CD4-positive, CD25-positive, alpha-beta regulatory T cell (primary cell): ENCODE measurements around the gene MFSD2A. TPM values are rescaled to one million over a fixed set of nuclear protein-coding genes. Genes with fewer than 3 reads are reported as not detected.
"Not testable (repeated sequence)": the region's sequence is repeated elsewhere in the genome, so short reads cannot be mapped to it uniquely, and the experiment has no call there.

Experiments used
- ATAC-seq, 2 donors: fragments of 150-1000 bp; cut with Tn5 transposase; one replicate each; pipeline ENCODE4 v1.10.0; 2021; ENCODE audit warnings: low read depth in 2 of 2, moderate number of reproducible peaks in 2 of 2, moderate library complexity in 1 of 2
- DNase-seq, 3 donors: peaks; one replicate each; pipeline versions ENCODE4 v3.0.0 to v3.0.0-alpha.2; 2012 to 2022; ENCODE audit warnings: mixed read lengths in 1 of 3
- H3K27ac ChIP-seq: one replicate; pipeline ENCODE4 v1.7.0; 2013; ENCODE audit warnings: mild to moderate bottlenecking, low read length; ENCODE audit not compliant: insufficient read depth, poor library complexity, severe bottlenecking
- H3K27me3 ChIP-seq: one replicate; pipeline ENCODE4 v1.7.0; 2013; ENCODE audit warnings: low read length; ENCODE audit not compliant: control insufficient read depth, insufficient read depth
- H3K36me3 ChIP-seq: one replicate; pipeline ENCODE4 v1.7.0; 2013; ENCODE audit warnings: mild to moderate bottlenecking, low read length, moderate library complexity; ENCODE audit not compliant: control insufficient read depth, insufficient read depth
- H3K4me1 ChIP-seq: 2 replicates; pipeline ENCODE4 v1.7.0; 2013; ENCODE audit warnings: mild to moderate bottlenecking, low read length; ENCODE audit not compliant: insufficient read depth, control insufficient read depth, poor library complexity, severe bottlenecking
- H3K4me3 ChIP-seq: one replicate; pipeline ENCODE4 v1.7.0; 2013; ENCODE audit warnings: low read depth, mild to moderate bottlenecking, low read length, moderate library complexity
- H3K9me3 ChIP-seq, 2 experiments: 1 replicate in 1 of 2; 2 replicates in 1 of 2; pipeline ENCODE4 v1.7.0; 2013; ENCODE audit warnings: low read length in 2 of 2, mild to moderate bottlenecking in 1 of 2, moderate library complexity in 1 of 2; ENCODE audit not compliant: control insufficient read depth in 2 of 2
- H3K27ac Mint-ChIP-seq, 3 donors: one replicate each; pipeline ENCODE4 v1.8.0; 2020 to 2022; ENCODE audit warnings: mild to moderate bottlenecking in 3 of 3, mixed read lengths in 3 of 3, moderate library complexity in 2 of 3
- H3K27me3 Mint-ChIP-seq: one replicate; pipeline ENCODE4 v1.8.0; 2022; ENCODE audit warnings: mild to moderate bottlenecking, mixed read lengths
- H3K36me3 Mint-ChIP-seq: one replicate; pipeline ENCODE4 v1.8.0; 2020; ENCODE audit warnings: mixed read lengths
- H3K4me1 Mint-ChIP-seq, 4 donors: one replicate each; pipeline ENCODE4 v1.8.0; 2020 to 2022; ENCODE audit warnings: mixed read lengths in 4 of 4, mild to moderate bottlenecking in 1 of 4
- H3K4me3 Mint-ChIP-seq, 4 donors: one replicate each; pipeline ENCODE4 v1.8.0; 2020 to 2022; ENCODE audit warnings: mild to moderate bottlenecking in 4 of 4, mixed read lengths in 4 of 4, moderate library complexity in 3 of 4
- H3K9me3 Mint-ChIP-seq, 7 donors: one replicate each; pipeline ENCODE4 v1.8.0; 2020 to 2022; ENCODE audit warnings: mixed read lengths in 7 of 7, mild to moderate bottlenecking in 3 of 7, moderate library complexity in 2 of 7
- polyA plus RNA-seq, 4 donors: library from polyadenylated mRNA; unstranded; fragments of 300-500 nt; fragmentation: Illumina TruSeq; gene quantifications; one replicate each; pipeline ENCODE4 v1.2.3, GENCODE V29; 2021
- total RNA-seq: library from RNA; stranded (reverse); gene quantifications from one replicate; pipeline ENCODE4 v1.2.3, GENCODE V29; 2022

MFSD2A gene
- total and polyA plus RNA-seq, 5 donors from 2014 or later, result 0.27 to 3.7 (median 0.39) TPM; not detected in 2

- Histone ChIP-seq H3K27me3 (no peaks in the 10 kb centered on the region), H3K4me1 (peaks cover 8% of the 10 kb centered on the region), H3K9me3 (no peaks in the 10 kb centered on the region), H3K36me3 (no peaks in the 10 kb centered on the region), H3K4me3 (no peak overlapping the region), H3K27ac (no peak overlapping the region)
- ATAC-seq (no peak), DNase-seq (no peak)
- Mint-ChIP-seq H3K9me3 (peaks cover 0 to 2% (median 0%) of the 10 kb centered on the region in 7 donors), H3K4me3 (no peak overlapping the region), H3K27me3 (no peaks in the 10 kb centered on the region), H3K4me1 (peaks cover 3 to 14% (median 11%) of the 10 kb centered on the region in 4 donors), H3K36me3 (no peaks in the 10 kb centered on the region), H3K27ac (peak overlapping the region in 2 of 3 donors; percentile 66 to 74)
Observed at GRCh38 chr1:39996396-39997004, 41.6 kb downstream of the MFSD2A start.

- Histone ChIP-seq H3K4me1 (no peaks in the 10 kb centered on the region), H3K27ac (no peak overlapping the region), H3K9me3 (no peaks in the 10 kb centered on the region), H3K36me3 (no peaks in the 10 kb centered on the region), H3K27me3 (no peaks in the 10 kb centered on the region), H3K4me3 (no peak overlapping the region)
- Mint-ChIP-seq H3K36me3 (no peaks in the 10 kb centered on the region), H3K4me1 (peaks cover 11 to 16% (median 12%) of the 10 kb centered on the region in 4 donors), H3K27ac (no peak overlapping the region), H3K27me3 (no peaks in the 10 kb centered on the region), H3K9me3 (peaks cover 0 to 4% (median 0%) of the 10 kb centered on the region in 7 donors), H3K4me3 (no peak overlapping the region)
- ATAC-seq (no peak), DNase-seq (no peak)
Observed at GRCh38 chr1:40001456-40001855, 46.5 kb downstream of the MFSD2A start.

- H3K36me3 ChIP-seq, result no peaks in the 10 kb centered on the region
- H3K27ac ChIP-seq, result no peak overlapping the region
- H3K4me1 ChIP-seq, result no peaks in the 10 kb centered on the region
- Mint-ChIP-seq H3K36me3 (no peaks in the 10 kb centered on the region), H3K4me3 (no peak overlapping the region), H3K27me3 (no peaks in the 10 kb centered on the region), H3K4me1 (peaks cover 6 to 13% (median 8%) of the 10 kb centered on the region in 4 donors), H3K9me3 (peaks cover 0 to 4% (median 0%) of the 10 kb centered on the region in 7 donors), H3K27ac (peak overlapping the region in 2 of 3 donors; percentile 26 to 85)
- no peaks in the 10 kb centered on the region for H3K9me3 ChIP-seq
- ATAC-seq, result no peak
- no peak overlapping the region for H3K4me3 ChIP-seq
- H3K27me3 ChIP-seq, result no peaks in the 10 kb centered on the region
- DNase-seq, result peak in 1 of 3 donors; percentile 9
Observed at GRCh38 chr1:40003156-40004093, 48.5 kb downstream of the MFSD2A start.

GRCh38 chr1:40004857-40005256 is 49.9 kb downstream of the MFSD2A start:
- peaks cover 8 to 13% (median 13%) of the 10 kb centered on the region in 4 donors for H3K4me1 Mint-ChIP-seq
- no peaks in the 10 kb centered on the region for H3K27me3 Mint-ChIP-seq
- ATAC-seq, result no peak
- DNase-seq, result no peak
- no peaks in the 10 kb centered on the region for H3K4me1 ChIP-seq
- H3K27ac Mint-ChIP-seq, result no peak overlapping the region
- H3K36me3 Mint-ChIP-seq, result no peaks in the 10 kb centered on the region
- no peaks in the 10 kb centered on the region for H3K9me3 ChIP-seq
- H3K4me3 ChIP-seq, result no peak overlapping the region
- H3K4me3 Mint-ChIP-seq, result no peak overlapping the region
- H3K27ac ChIP-seq, result no peak overlapping the region
- H3K9me3 Mint-ChIP-seq, result peaks cover 0 to 4% (median 2%) of the 10 kb centered on the region in 7 donors
- no peaks in the 10 kb centered on the region for H3K27me3 ChIP-seq
- H3K36me3 ChIP-seq, result no peaks in the 10 kb centered on the region

- H3K27me3 Mint-ChIP-seq, ATAC-seq, H3K4me3 Mint-ChIP-seq, H3K4me1 ChIP-seq, H3K36me3 ChIP-seq, H3K36me3 Mint-ChIP-seq, H3K4me3 ChIP-seq, DNase-seq, H3K9me3 ChIP-seq, H3K27ac ChIP-seq, H3K27me3 ChIP-seq, H3K27ac Mint-ChIP-seq: not testable (repeated sequence)
- H3K9me3 Mint-ChIP-seq, result peaks cover 0 to 12% (median 3%) of the 10 kb centered on the region in 7 donors
- H3K4me1 Mint-ChIP-seq, result peaks cover 6 to 13% (median 12%) of the 10 kb centered on the region in 4 donors
Observed at GRCh38 chr1:40007481-40008034, 52.6 kb downstream of the MFSD2A start.

- Histone ChIP-seq H3K36me3 (no peaks in the 10 kb centered on the region), H3K4me1 (peaks cover 18% of the 10 kb centered on the region), H3K27me3 (no peaks in the 10 kb centered on the region), H3K9me3 (peaks cover 0 to 4% of the 10 kb centered on the region in 2 experiments), H3K27ac (no peak overlapping the region), H3K4me3 (no peak overlapping the region)
- DNase-seq (no peak), ATAC-seq (no peak)
- H3K27me3 Mint-ChIP-seq, result no peaks in the 10 kb centered on the region
- no peaks in the 10 kb centered on the region for H3K36me3 Mint-ChIP-seq
- H3K4me3 Mint-ChIP-seq, result no peak overlapping the region
- peaks cover 0 to 8% (median 2%) of the 10 kb centered on the region in 7 donors for H3K9me3 Mint-ChIP-seq
- peak overlapping the region in 1 of 3 donors; percentile 48 for H3K27ac Mint-ChIP-seq
- peaks cover 10 to 27% (median 24%) of the 10 kb centered on the region in 4 donors for H3K4me1 Mint-ChIP-seq
Observed at GRCh38 chr1:40011198-40011597, 56.3 kb downstream of the MFSD2A start.

- peaks cover 0 to 4% of the 10 kb centered on the region in 2 experiments for H3K9me3 ChIP-seq
- H3K36me3 Mint-ChIP-seq, result no peaks in the 10 kb centered on the region
- DNase-seq (peak; percentile 5 to 67 (median 51)), ATAC-seq (peak; percentile 79 to 81)
- H3K4me3 Mint-ChIP-seq, result peak overlapping the region in 2 of 4 donors; percentile 53 to 62
- peaks cover 0 to 10% (median 1%) of the 10 kb centered on the region in 7 donors for H3K9me3 Mint-ChIP-seq
- no peaks in the 10 kb centered on the region for H3K27me3 ChIP-seq
- H3K36me3 ChIP-seq, result no peaks in the 10 kb centered on the region
- H3K4me3 ChIP-seq, result peak overlapping the region; percentile 48
- H3K27me3 Mint-ChIP-seq, result peaks cover 7% of the 10 kb centered on the region
- peaks cover 11 to 27% (median 24%) of the 10 kb centered on the region in 4 donors for H3K4me1 Mint-ChIP-seq
- peak overlapping the region; percentile 66 for H3K27ac ChIP-seq
- H3K27ac Mint-ChIP-seq, result peak overlapping the region; percentile 26 to 62 (median 29)
- H3K4me1 ChIP-seq, result peaks cover 18% of the 10 kb centered on the region
Observed at GRCh38 chr1:40014253-40014706, 59.3 kb downstream of the MFSD2A start.
